H54 (cell line): Measurements from ENCODE around the gene LYPD3.

Source experiments
- DNase-seq: peaks from one replicate; pipeline ENCODE4 v3.0.0; 2011; ENCODE audit warnings: low spot score, mixed read lengths; ENCODE audit not compliant: insufficient read length
- FAIRE-seq: peaks from 3 replicates; lab custom pipeline; 2011; peaks lifted over from hg19 to GRCh38; lab: Jason Lieb, UNC
- POLR2A ChIP-seq: IDR thresholded peaks from 2 replicates; pipeline ENCODE4 v1.6.1; 2011; ENCODE audit warnings: low read depth, mild to moderate bottlenecking, low read length

Gene LYPD3

GRCh38 chr19:43498233-43498842 lies 32.9 kb upstream of the LYPD3 start:
- TF ChIP-seq POLR2A, result no peak
- no peak for FAIRE-seq
- DNase-seq, result no peak

GRCh38 chr19:43496960-43497359 lies 31.6 kb upstream of the LYPD3 start:
- FAIRE-seq, result no peak
- no peak for DNase-seq
- no peak for TF ChIP-seq POLR2A

GRCh38 chr19:43495082-43495481 lies 29.7 kb upstream of the LYPD3 start:
- TF ChIP-seq POLR2A, result no peak
- FAIRE-seq (no peak), DNase-seq (no peak)

- no peak for FAIRE-seq
- TF ChIP-seq POLR2A, result no peak
- DNase-seq, result no peak
Measured at GRCh38 chr19:43490759-43491158, 25.4 kb upstream of the LYPD3 start.

- TF ChIP-seq POLR2A, result no peak
- FAIRE-seq (no peak), DNase-seq (no peak)
Measured at GRCh38 chr19:43489979-43490599, 24.7 kb upstream of the LYPD3 start.

GRCh38 chr19:43489310-43489709 lies 23.9 kb upstream of the LYPD3 start:
- no peak for FAIRE-seq
- no peak for TF ChIP-seq POLR2A
- DNase-seq, result no peak

- no peak for TF ChIP-seq POLR2A
- no peak for DNase-seq
- no peak for FAIRE-seq
Measured at GRCh38 chr19:43488179-43488578, 22.8 kb upstream of the LYPD3 start.

GRCh38 chr19:43486412-43486811 lies 21.0 kb upstream of the LYPD3 start:
- no peak for FAIRE-seq
- DNase-seq, result no peak

GRCh38 chr19:43485951-43486350 lies 20.5 kb upstream of the LYPD3 start:
- DNase-seq (no peak), FAIRE-seq (no peak)
- no peak for TF ChIP-seq POLR2A

More at GRCh38 chr19:43486412-43486811, 21.0 kb upstream of the LYPD3 start:
- no peak for TF ChIP-seq POLR2A

GRCh38 chr19:43483281-43483680 lies 17.9 kb upstream of the LYPD3 start:
- TF ChIP-seq POLR2A, result no peak
- FAIRE-seq, result no peak
- no peak for DNase-seq

- no peak for TF ChIP-seq POLR2A
- no peak for DNase-seq
- FAIRE-seq, result no peak
Measured at GRCh38 chr19:43482193-43482592, 16.8 kb upstream of the LYPD3 start.

- no peak for TF ChIP-seq POLR2A
- FAIRE-seq (no peak), DNase-seq (no peak)
Measured at GRCh38 chr19:43481701-43482100, 16.3 kb upstream of the LYPD3 start.

- no peak for TF ChIP-seq POLR2A
- DNase-seq (no peak), FAIRE-seq (no peak)
Measured at GRCh38 chr19:43480574-43480973, 15.2 kb upstream of the LYPD3 start.

GRCh38 chr19:43479961-43480561 lies 14.7 kb upstream of the LYPD3 start:
- TF ChIP-seq POLR2A, result no peak
- no peak for DNase-seq
- FAIRE-seq, result no peak

- TF ChIP-seq POLR2A, result no peak
- DNase-seq, result no peak
- FAIRE-seq, result no peak
Measured at GRCh38 chr19:43479226-43479625, 13.8 kb upstream of the LYPD3 start.
